A549 (cell line): ENCODE data around the gene DCP2. TPM values are rescaled to one million over a fixed set of nuclear protein-coding genes. Genes with fewer than 3 reads are reported as not detected.

Experiments used
- ATAC-seq, 2 experiments: fragments of 200-7000 bp in 1 of 2; fragments of >200 bp in 1 of 2; cut with Nextera tagmentation in 1 of 2; cut with Tn5 transposase in 1 of 2; 3 replicates each; pipeline versions ENCODE4 v1.8.0 to v1.9.1; 2018 to 2020; ENCODE audit warnings: mild to moderate bottlenecking in 1 of 2, moderate library complexity in 1 of 2
- CTCF ChIA-PET: fragments of 300-600 bp; sonication (Branson Sonifier 250); formaldehyde crosslinking; extraction: SDS; loops from one replicate; lab custom pipeline; 2021; ENCODE audit warnings: antibody characterized with exemption, inconsistent platforms; lab: Yijun Ruan, JAX
- POLR2A ChIA-PET: fragments of 350-600 bp; formaldehyde crosslinking; extraction: SDS; loops from one replicate; lab custom pipeline; 2021; ENCODE audit warnings: antibody characterized with exemption, inconsistent platforms; lab: Yijun Ruan, JAX
- DNase-seq, 2 experiments: peaks; one replicate each; pipeline versions ENCODE4 v3.0.0 to v3.0.0-alpha.2; 2011 to 2016; ENCODE audit warnings: low read depth in 1 of 2, low spot score in 1 of 2
- FAIRE-seq: peaks from 2 replicates; lab custom pipeline; 2011; peaks lifted over from hg19 to GRCh38; lab: Jason Lieb, UNC
- H3K27ac ChIP-seq, 2 experiments: fragments of >200 bp; sonication (Bioruptor Twin); formaldehyde crosslinking; 3 replicates each; pipeline ENCODE4 v1.5.1; 2016 to 2017
- H3K4me1 ChIP-seq: fragments of >200 bp; sonication (Bioruptor Twin); formaldehyde crosslinking; 3 replicates; pipeline ENCODE4 v1.6.1; 2016
- H3K4me2 ChIP-seq: fragments of >200 bp; sonication (Bioruptor Twin); formaldehyde crosslinking; 3 replicates; pipeline ENCODE4 v1.6.1; 2016
- H3K4me3 ChIP-seq: fragments of >200 bp; sonication (Bioruptor Twin); formaldehyde crosslinking; 3 replicates; pipeline ENCODE4 v1.5.1; 2016
- H3K9me3 ChIP-seq: fragments of >200 bp; sonication (Bioruptor Twin); formaldehyde crosslinking; 3 replicates; pipeline ENCODE4 v1.6.1; 2016
- CBX2 ChIP-seq: fragments of 200-600 bp; sonication (generic); IDR thresholded peaks from 2 replicates; pipeline ENCODE4 v1.6.1; 2016; ENCODE audit warnings: low read depth, mild to moderate bottlenecking, borderline replicate concordance
- HOXB13 ChIP-seq: fragments of 250-450 bp; sonication (Bioruptor Pico); IDR thresholded peaks from 2 replicates; pipeline ENCODE4 v1.5.0; 2020; ENCODE audit warnings: low read depth, mild to moderate bottlenecking, moderate library complexity
- NPAS2 ChIP-seq: fragments of 250-450 bp; sonication (Bioruptor Pico); IDR thresholded peaks from 2 replicates; pipeline ENCODE4 v1.8.0; 2022; ENCODE audit warnings: mild to moderate bottlenecking, moderate library complexity, borderline replicate concordance
- RAD21 ChIP-seq, 2 experiments: fragments of >200 bp in 1 of 2; sonication (Bioruptor Twin) in 1 of 2; formaldehyde crosslinking in 1 of 2; IDR thresholded peaks in 1 of 2; conservative IDR thresholded peaks in 1 of 2; 2 replicates in 1 of 2; 3 replicates in 1 of 2; pipeline ENCODE4 v1.6.1; 2012 to 2018; ENCODE audit warnings: inconsistent platforms in 1 of 2
- RCOR1 ChIP-seq: fragments of 150-350 bp; IDR thresholded peaks from 2 replicates; pipeline ENCODE4 v1.6.1; 2014; ENCODE audit warnings: antibody characterized with exemption, low read length, low read depth
- RFX5 ChIP-seq: fragments of 450-650 bp; IDR thresholded peaks from 2 replicates; pipeline ENCODE4 v1.7.1; 2014; ENCODE audit warnings: antibody characterized with exemption, mild to moderate bottlenecking, moderate library complexity
- TFCP2L1 ChIP-seq: fragments of 250-450 bp; sonication (Bioruptor Pico); IDR thresholded peaks from 2 replicates; pipeline ENCODE4 v1.5.0; 2021; ENCODE audit warnings: mild to moderate bottlenecking
- ZNF302 ChIP-seq: fragments of 250-450 bp; sonication (Bioruptor Pico); IDR thresholded peaks from 2 replicates; pipeline ENCODE4 v1.9.0; 2021; ENCODE audit warnings: inconsistent platforms, mild to moderate bottlenecking, moderate library complexity
- WGBS: methylation state at CpG from one replicate; pipeline ENCODE4 v1.1.6; 2017; ENCODE audit errors: missing lambda C conversion rate; 5-methylcytosine and 5-hydroxymethylcytosine counted together
- polyA plus RNA-seq, 4 experiments: library from polyadenylated mRNA; depleted of rRNA in 3 of 4; stranded (reverse); fragments of >200 nt; fragmentation: RNase III in 1 of 4; extraction: RNeasy Plus Mini Kit Qiagen cat#74134 plus additional on column Dnase treatment in 1 of 4; gene quantifications; 2 replicates in 3 of 4; 3 replicates in 1 of 4; pipeline ENCODE4 v1.2.3, GENCODE V29; 2011 to 2017
- TF ChIP-seq, protein P1 (sequence below): IDR thresholded peaks from 2 replicates; pipeline ENCODE4 v1.6.1; 2012
- TF ChIP-seq, protein P2 (sequence below): fragments of 250-450 bp; sonication (Bioruptor Pico); IDR thresholded peaks from 2 replicates; pipeline ENCODE4 v1.5.0; 2020; ENCODE audit warnings: low read depth, mild to moderate bottlenecking, moderate library complexity
- TF ChIP-seq, protein P3 (sequence below): fragments of 450-650 bp; IDR thresholded peaks from 2 replicates; pipeline ENCODE4 v1.6.1; 2014; ENCODE audit warnings: antibody characterized with exemption
- TF ChIP-seq, protein P4 (sequence below): fragments of >200 bp; sonication (Bioruptor Twin); formaldehyde crosslinking; IDR thresholded peaks from 3 replicates; pipeline ENCODE4 v1.6.1; 2016

DCP2 gene
- polyA plus RNA-seq, 2 of the 4 experiments (the other 2 are of a cell fraction): 7.2 to 16.1 TPM

DNA sequence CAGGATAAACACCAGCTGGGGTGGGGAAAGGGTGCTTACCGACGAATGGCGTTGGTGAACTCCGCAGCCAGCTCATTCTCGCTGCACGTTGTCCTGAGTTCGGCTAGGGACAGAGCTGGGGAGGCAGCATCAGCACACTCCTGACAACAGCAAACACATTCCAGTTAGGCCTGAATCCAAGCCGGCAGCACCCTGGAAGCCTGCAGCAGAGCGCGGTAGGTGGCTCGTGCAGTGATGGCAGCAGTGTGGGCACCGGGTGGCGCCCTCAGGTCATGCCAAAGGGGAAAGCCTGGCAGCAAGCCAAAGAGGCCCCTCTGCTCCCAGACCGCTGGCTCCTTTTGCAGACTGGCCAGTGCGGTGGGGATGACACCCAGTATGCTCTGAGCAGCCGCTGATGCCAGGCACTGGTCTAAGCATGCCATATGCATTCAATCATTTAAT is 66.9 kb downstream of the DCP2 start:
- Histone ChIP-seq H3K27ac (no peak overlapping the region), H3K4me3 (no peak overlapping the region), H3K9me3 (no peaks in the 10 kb centered on the region), H3K4me1 (peaks cover 12% of the 10 kb centered on the region; the same call in 2 of the 3 replicates), H3K4me2 (no peak overlapping the region)
- ATAC-seq: peak in 1 of 2 experiments; percentile 53; a peak in 3 of 6 replicates
- 83% methylated on average over 16 of the region's 16 CpGs for WGBS
- DNase-seq: no peak
- POLR2A ChIA-PET: no interaction called here
- TF ChIP-seq RAD21 (conservative IDR thresholded peaks at IDR 0.05 in 1 of 2, IDR thresholded peaks at IDR 0.05 in 1 of 2): peak in 1 of 2 experiments; percentile 41; a peak in 3 of 5 replicates
- no peak for TF ChIP-seq CBX2
- no peak for FAIRE-seq
- CTCF ChIA-PET: interaction anchor here (1.1 kb wide), 1 partner anchor 47 kb away, joined by 6 read pairs; no protein-coding TSS in a partner anchor

DNA sequence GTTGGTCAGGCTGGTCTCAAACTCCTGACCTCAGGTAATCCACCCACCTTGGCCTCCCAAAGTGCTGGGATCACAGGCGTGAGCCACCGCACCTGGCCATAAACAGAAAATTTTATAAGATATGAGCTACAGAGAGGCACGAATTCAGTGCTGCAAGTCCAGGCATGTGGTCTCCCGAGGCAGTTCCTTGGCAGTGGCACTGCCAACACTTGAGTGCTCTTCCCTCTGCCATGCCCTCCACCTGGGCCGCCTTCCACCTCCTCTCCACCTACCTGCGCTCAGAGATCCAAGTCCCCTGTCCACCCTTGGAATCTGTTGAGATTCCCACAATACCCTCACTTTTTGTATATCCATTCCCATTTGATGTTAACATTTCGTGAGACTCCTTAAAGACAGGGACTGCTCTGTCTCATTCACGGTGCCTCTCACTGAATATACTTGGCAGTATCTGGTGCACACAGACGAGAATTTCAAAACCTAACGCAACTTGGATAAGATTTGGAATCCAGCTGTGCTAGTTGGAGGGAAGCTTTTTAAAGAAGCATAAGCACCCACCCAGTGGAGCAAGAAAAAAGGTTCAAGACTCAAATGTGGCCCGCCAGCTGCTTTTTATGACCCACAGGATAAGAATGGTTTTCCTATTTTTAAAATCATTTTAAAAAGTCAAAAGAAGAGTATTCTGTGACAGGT is 68.3 kb downstream of the DCP2 start:
- TF ChIP-seq HOXB13 (CRISPR knock-in tag) (no peak), NPAS2 (no peak)
- TF ChIP-seq, protein P1, sequence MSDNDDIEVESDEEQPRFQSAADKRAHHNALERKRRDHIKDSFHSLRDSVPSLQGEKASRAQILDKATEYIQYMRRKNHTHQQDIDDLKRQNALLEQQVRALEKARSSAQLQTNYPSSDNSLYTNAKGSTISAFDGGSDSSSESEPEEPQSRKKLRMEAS: no peak
- TF ChIP-seq, protein P2, sequence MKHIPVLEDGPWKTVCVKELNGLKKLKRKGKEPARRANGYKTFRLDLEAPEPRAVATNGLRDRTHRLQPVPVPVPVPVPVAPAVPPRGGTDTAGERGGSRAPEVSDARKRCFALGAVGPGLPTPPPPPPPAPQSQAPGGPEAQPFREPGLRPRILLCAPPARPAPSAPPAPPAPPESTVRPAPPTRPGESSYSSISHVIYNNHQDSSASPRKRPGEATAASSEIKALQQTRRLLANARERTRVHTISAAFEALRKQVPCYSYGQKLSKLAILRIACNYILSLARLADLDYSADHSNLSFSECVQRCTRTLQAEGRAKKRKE (CRISPR knock-in tag): no peak
- TF ChIP-seq, protein P3, sequence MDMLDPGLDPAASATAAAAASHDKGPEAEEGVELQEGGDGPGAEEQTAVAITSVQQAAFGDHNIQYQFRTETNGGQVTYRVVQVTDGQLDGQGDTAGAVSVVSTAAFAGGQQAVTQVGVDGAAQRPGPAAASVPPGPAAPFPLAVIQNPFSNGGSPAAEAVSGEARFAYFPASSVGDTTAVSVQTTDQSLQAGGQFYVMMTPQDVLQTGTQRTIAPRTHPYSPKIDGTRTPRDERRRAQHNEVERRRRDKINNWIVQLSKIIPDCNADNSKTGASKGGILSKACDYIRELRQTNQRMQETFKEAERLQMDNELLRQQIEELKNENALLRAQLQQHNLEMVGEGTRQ: no peak
- H3K9me3 ChIP-seq: no peaks in the 10 kb centered on the region
- ChIA-PET POLR2A (no interaction called here), CTCF (no interaction called here)
- FAIRE-seq (no peak), ATAC-seq (no peak), DNase-seq (no peak)
- no peak overlapping the region for H3K4me2 ChIP-seq
- peaks cover 12% of the 10 kb centered on the region; the same call in 2 of the 3 replicates for H3K4me1 ChIP-seq
- no peak overlapping the region for H3K27ac ChIP-seq
- WGBS: 80% methylated on average over 11 of the region's 11 CpGs
- H3K4me3 ChIP-seq: no peak overlapping the region

DNA sequence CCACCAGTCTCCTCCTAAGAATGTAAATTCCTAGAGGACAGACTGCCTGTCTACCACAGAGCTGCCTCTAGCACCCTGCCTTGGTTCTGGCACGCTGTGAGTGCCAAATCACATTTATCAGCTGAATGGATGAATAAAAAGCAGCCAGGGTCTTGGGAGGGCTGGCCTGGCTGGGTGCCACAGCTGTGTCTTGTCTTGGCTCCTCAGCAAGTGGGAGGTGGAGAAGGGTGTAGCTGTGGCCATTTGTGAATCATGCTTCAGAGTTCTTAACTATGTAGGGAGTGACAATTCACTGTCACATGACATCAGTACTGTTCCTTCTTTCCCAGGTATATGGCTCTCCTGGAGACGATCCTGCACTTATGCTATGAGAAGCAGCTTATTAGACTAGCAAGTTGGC is 70.6 kb downstream of the DCP2 start:
- CTCF ChIA-PET: interaction anchor here (1.5 kb wide), 1 partner anchor 51 kb away, joined by 3 read pairs; no protein-coding TSS in a partner anchor
- POLR2A ChIA-PET: no interaction called here
- no peak overlapping the region for H3K4me3 ChIP-seq
- TF ChIP-seq ZNF302 (no peak), RFX5 (no peak), HOXB13 (CRISPR knock-in tag) (no peak), TFCP2L1 (CRISPR knock-in tag) (no peak), RCOR1 (no peak)
- TF ChIP-seq, protein P4, sequence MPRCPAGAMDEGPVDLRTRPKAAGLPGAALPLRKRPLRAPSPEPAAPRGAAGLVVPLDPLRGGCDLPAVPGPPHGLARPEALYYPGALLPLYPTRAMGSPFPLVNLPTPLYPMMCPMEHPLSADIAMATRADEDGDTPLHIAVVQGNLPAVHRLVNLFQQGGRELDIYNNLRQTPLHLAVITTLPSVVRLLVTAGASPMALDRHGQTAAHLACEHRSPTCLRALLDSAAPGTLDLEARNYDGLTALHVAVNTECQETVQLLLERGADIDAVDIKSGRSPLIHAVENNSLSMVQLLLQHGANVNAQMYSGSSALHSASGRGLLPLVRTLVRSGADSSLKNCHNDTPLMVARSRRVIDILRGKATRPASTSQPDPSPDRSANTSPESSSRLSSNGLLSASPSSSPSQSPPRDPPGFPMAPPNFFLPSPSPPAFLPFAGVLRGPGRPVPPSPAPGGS: no peak
- DNase-seq: peak in 1 of 2 experiments; percentile 50
- no peaks in the 10 kb centered on the region for H3K9me3 ChIP-seq
- H3K4me1 ChIP-seq: peaks cover 12% of the 10 kb centered on the region; the same call in 2 of the 3 replicates
- ATAC-seq: peak; percentile 66 to 75
- H3K27ac ChIP-seq: no peak overlapping the region
- WGBS: 42% methylated on average over 2 of the region's 2 CpGs
- peak overlapping the region; percentile 18; the same call in 2 of the 3 replicates for H3K4me2 ChIP-seq
- no peak for FAIRE-seq
